Measurements from ENCODE around the gene NPFF.
"Not testable (repeated sequence)": the region's sequence is repeated elsewhere in the genome, so short reads cannot be mapped to it uniquely, and the experiment has no call there.

NPFF gene, protein sequence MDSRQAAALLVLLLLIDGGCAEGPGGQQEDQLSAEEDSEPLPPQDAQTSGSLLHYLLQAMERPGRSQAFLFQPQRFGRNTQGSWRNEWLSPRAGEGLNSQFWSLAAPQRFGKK

GRCh38 chr12:53506881-53507602 is at the start of gene NPFF:
Gene NPFF, minus strand, starts transcription at chr12:53507484. Its CDS starts 10 bp downstream, at chr12:53507474.
- no peak for DNase-seq (ENCODE audit: low spot score)
- TF ChIP-seq CTCF (IDR thresholded peaks at IDR 0.05; ENCODE audit: extremely low read depth, missing control alignments): no peak

- no peak for TF ChIP-seq CTCF (IDR thresholded peaks at IDR 0.05; ENCODE audit: extremely low read depth, missing control alignments)
- no peak for DNase-seq (ENCODE audit: low spot score)
Observed at GRCh38 chr12:53552361-53553327, 45.4 kb upstream of the NPFF start.

DNA sequence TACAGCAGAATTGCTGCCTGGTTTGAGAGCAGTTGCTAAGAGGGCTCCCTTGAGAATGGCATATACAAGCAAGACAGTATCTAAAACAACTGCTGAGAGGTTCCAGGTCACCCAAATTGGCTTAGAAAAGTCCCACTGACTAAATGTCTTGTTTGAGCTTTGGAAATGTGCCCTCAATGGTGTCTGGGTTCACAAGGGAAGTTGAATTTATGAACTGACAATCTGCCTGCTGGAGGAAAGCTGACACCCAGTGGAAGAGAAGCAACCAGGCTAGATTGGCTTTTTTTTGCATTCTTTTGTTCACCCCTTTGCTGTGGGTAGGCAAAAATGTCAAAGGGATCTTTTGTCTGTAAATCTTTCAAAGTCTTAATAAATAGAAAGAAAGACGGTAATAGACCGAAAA is 44.6 kb upstream of the NPFF start:
- TF ChIP-seq CTCF (IDR thresholded peaks at IDR 0.05; ENCODE audit: extremely low read depth, missing control alignments): no peak

GRCh38 chr12:53550595-53550994 is 43.3 kb upstream of the NPFF start:
- TF ChIP-seq CTCF (IDR thresholded peaks at IDR 0.05; ENCODE audit: extremely low read depth, missing control alignments): no peak
- DNase-seq (ENCODE audit: low spot score): no peak

More for the DNA sequence above, 44.6 kb upstream of the NPFF start:
- no peak for DNase-seq (ENCODE audit: low spot score)

DNA sequence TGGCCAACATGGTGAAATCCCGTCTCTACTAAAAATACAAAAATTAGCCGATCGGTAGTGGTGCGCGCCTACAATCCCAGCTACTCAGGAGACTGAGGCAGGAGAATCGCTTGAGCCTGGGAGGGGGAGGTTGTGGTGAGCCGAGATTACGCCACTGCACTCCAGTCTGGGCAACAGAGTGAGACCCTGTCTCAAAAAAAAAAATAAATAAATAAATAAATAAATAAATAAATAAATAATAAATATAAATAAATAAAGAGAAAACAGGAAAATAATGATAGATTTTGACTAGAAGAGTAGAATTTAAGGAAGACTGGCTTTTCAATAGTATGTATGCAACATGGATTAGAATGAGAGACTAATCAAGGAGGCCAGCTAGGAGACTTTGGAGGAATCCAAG is 42.8 kb upstream of the NPFF start:
- DNase-seq (ENCODE audit: low spot score): not testable (repeated sequence)

GRCh38 chr12:53548354-53548753 is 41.1 kb upstream of the NPFF start:
- DNase-seq (ENCODE audit: low spot score): not testable (repeated sequence)

DNA sequence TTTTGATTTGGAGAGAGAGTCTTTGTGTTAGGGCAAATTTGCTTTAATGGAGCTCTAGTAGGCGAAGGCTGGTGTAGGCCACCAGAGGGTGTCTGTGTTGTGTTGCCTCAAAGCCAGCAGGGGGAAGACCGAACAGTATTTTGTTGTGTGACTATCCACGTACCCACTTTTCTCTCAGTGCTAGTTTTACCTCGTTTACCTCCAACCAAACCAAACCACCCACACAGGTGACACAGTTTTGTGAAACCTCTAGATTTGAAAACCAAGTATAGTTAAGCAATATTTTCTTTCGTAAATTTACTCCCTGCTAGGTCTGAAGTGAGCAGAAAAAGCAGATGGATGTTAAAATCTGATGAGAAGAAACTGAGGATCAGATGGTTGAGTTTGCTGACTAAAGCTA is 36.3 kb upstream of the NPFF start:
- DNase-seq (ENCODE audit: low spot score): peak; percentile 75
- peak; percentile 80 for TF ChIP-seq CTCF (IDR thresholded peaks at IDR 0.05; ENCODE audit: extremely low read depth, missing control alignments)

- no peak for DNase-seq (ENCODE audit: low spot score)
- no peak for TF ChIP-seq CTCF (IDR thresholded peaks at IDR 0.05; ENCODE audit: extremely low read depth, missing control alignments)
Observed at GRCh38 chr12:53539526-53539925, 32.2 kb upstream of the NPFF start.
